ENCODE results near the gene CUX1.

The CUX1 gene

DNA sequence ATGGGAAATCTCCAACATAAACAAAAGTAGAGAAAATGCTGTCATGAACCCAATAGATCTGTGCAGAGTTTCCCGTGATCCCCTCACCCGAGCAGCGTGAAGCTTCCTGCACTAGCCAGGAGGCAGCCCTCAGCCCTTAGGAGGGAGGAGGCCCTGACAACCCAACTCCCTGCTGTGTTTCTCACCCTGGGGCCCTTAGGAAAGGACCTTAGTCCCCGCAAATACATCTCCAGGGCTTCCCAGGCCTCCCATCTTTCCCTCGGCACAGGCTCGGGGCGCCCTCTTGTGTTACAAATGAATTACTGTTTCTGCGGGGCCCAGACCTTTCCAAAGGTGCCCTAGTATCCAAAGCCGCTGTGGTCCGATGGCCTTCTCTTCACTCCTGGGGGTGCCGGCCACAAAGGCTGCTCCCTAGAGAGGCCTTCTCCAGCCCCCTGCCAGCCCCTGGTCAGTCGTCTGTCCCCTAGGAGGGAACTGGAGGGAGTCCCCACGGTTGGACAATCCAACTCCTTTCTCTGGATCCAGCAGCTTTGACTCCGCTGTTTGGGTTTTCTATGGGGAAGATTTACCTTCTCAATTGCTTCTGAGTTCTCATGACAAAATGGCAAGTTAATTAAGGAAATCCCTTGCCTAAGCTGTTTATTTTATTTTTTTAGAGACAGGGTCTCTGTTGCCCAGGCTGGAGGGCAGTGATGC lies 419.3 kb downstream of the CUX1 start:
- no peak for DNase-seq (ENCODE audit: low read depth in 2 of 2)

DNA sequence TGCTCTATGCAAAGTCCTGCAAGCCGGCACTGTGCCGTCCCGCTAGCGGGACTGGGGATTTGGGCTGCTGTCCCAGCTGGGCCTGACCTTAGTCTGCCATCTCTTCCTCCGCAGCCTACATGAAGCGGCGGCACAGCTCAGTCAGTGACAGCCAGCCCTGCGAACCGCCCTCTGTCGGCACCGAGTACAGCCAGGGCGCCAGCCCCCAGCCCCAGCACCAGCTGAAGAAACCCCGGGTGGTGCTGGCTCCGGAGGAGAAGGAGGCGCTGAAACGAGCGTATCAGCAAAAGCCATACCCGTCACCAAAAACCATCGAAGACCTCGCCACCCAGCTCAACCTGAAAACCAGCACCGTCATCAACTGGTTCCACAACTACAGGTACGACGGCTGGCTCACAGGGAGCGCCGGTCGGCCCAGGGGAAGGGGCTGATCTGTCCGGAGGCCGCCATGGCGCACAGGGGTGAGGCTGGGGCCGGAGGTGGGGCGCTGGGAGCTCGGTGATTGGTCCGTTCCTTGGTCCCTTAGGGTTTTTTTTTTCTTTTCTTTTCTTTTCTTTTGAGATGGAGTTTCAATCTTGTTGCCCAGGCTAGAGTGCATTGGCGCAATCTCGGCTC lies 421.9 kb downstream of the CUX1 start:
- DNase-seq (ENCODE audit: low read depth in 2 of 2): no peak

- DNase-seq (ENCODE audit: low read depth in 2 of 2): no peak
These were observed 424.0 kb downstream of the CUX1 start for GRCh38 chr7:102241431-102241830.

- DNase-seq (ENCODE audit: low read depth in 2 of 2): no peak
These were observed 427.2 kb downstream of the CUX1 start for GRCh38 chr7:102244601-102245000.

DNA sequence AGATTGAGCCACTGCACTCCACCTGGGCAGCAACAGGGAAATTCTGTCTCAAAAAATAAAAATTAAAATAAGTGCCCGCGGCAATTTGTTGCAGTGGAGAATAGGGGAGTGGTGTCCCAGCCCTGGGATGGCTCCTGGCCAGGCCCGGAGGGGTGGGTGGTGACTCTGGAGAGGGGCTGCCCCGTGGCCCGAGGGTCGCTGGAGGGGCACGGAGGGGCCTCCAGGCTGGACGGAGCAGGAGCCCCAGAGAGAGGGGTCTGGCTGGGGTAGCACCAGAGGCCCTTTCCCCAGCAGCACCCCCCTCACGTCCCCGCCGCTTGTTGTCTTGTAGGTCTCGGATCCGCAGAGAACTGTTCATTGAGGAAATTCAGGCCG lies 430.6 kb downstream of the CUX1 start:
- DNase-seq (ENCODE audit: low read depth in 2 of 2): no peak

- DNase-seq (ENCODE audit: low read depth in 2 of 2): no peak
These were observed 431.3 kb downstream of the CUX1 start for GRCh38 chr7:102248456-102249395.

DNA sequence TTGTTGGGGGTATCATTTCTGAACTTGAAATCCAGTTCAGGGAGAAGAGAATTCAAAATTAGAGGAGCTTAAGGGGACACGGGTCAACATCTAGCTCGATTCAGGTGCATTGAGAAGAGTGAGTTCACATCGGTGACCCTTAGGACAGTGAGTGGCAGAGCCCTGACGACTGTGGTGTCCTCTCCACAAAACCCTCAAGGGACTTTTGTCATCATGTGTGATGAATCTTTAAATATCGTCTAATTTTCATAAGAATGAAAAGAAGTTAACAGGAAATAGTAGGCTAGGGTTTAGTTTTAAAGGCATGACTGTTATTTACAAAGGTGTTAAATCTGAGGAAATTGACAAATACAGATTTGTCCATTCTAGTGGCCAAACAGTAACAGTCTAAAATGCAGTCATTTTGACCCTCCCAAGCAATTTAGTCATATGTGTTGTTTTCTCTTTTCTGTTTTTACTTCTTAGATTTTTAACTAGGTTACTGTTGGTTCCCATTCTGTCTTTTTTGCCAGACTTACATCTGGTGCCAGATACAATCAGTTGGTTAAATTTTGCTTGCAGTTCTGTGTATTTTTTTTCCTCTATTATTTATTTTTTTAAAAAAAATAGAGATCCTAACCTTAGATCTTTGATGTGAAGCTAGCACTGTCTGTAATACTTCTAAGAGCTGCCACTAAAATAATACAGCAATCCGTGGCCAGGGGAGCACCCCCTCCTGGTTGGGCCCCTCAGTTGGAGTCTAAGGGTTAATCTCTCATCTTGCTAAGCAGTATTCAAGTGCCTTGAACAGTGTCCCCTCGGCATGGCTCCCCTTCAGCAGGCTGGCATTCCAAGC lies 434.3 kb downstream of the CUX1 start:
- DNase-seq (ENCODE audit: low read depth in 2 of 2): no peak

- DNase-seq (ENCODE audit: low read depth in 2 of 2): no peak
These were observed 435.0 kb downstream of the CUX1 start for GRCh38 chr7:102252366-102252982.

GRCh38 chr7:102253066-102253972 lies 435.9 kb downstream of the CUX1 start:
- DNase-seq (ENCODE audit: low read depth in 2 of 2): no peak

- DNase-seq (ENCODE audit: low read depth in 2 of 2): no peak
These were observed 436.5 kb downstream of the CUX1 start for GRCh38 chr7:102253973-102254370.

- no peak for DNase-seq (ENCODE audit: low read depth in 2 of 2)
These were observed 437.1 kb downstream of the CUX1 start for GRCh38 chr7:102254521-102254920.

DNA sequence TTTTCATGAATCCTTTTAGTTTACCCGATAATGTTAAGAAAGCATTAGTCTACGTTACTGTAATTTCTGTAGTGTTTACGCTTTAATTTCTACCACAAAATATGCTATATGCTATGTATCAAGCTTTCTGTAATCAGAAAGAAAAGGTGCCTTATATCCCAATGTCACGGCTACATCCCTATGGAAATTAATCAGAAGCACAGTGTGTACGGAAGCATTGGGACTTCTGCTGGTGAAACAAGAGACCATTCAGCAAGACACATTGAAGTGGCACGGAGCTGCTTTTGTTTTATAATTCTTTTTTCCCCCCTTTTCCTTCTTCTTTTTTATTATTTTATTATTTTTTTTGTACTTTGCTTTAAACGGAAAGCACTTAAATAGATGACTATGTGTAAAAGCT lies 438.1 kb downstream of the CUX1 start:
- DNase-seq (ENCODE audit: low read depth in 2 of 2): no peak

DNA sequence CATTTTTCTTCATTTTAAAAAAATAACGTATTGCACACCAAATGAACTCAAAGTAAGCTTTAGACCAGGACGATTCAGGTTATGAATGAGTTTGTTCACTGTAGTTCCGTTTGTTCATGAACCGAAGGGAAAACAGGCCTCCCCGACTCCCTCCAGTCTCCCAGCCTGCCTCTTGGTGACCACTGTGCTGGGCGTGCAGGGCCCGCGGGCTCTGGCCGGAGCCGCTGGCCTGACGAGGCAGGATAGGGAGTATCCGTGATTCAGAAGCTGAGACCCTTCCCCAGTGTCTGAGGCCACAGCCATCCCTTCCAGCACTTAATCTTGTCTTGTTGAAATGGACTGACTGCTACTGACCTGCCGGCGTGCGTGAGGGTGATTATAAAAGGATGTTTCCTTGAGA lies 438.5 kb downstream of the CUX1 start:
- DNase-seq (ENCODE audit: low read depth in 2 of 2): no peak

GRCh38 chr7:102258073-102258748 lies 440.8 kb downstream of the CUX1 start:
- DNase-seq (ENCODE audit: low read depth in 2 of 2): no peak

DNA sequence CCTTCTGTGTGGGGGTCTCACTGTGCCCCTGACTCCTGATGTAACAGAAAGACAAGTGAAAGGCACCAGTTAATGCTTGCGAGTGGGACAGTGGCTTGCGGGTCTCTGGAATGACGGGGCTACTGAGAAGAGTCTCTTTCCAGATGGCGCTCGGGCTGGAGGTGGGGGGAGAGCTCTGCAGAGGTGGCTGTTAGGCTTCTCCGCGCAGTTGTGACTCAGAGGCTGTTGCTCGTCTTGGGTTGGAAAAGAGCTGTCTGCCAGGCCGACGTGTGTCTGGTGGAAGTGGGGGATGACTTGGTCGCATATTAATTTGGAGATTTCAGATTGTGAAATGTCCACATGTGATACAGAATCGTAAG lies 441.3 kb downstream of the CUX1 start:
- DNase-seq (ENCODE audit: low read depth in 2 of 2): no peak

- DNase-seq (ENCODE audit: low read depth in 2 of 2): no peak
These were observed 443.4 kb downstream of the CUX1 start for GRCh38 chr7:102260856-102261255.

DNA sequence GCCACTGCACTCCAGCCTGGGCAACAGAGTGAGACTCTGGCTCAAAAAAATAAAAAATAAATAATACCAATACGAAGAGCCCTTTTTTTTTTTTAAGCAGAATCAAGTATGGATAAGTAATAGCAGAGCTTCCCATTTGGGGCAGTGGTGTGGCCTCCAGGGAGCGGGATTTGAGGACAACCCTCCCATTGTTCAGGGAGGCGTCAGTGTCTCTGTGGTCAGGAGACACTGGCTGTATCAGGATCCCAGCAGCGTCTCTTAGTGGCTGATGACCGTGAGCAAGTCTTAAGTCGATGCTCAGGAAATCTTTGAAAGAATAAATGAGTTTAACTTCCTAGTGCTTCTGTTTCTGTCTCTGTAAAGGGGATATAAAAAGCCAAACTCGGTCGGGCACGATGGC lies 444.0 kb downstream of the CUX1 start:
- no peak for DNase-seq (ENCODE audit: low read depth in 2 of 2)

GRCh38 chr7:102262546-102262945 lies 445.1 kb downstream of the CUX1 start:
- DNase-seq (ENCODE audit: low read depth in 2 of 2): no peak

GRCh38 chr7:102264367-102264891 lies 447.0 kb downstream of the CUX1 start:
- DNase-seq (ENCODE audit: low read depth in 2 of 2): no peak

- no peak for DNase-seq (ENCODE audit: low read depth in 2 of 2)
These were observed 449.1 kb downstream of the CUX1 start for GRCh38 chr7:102266541-102266940.

Data from stimulated activated CD4-positive, alpha-beta T cell treated with anti-CD3 and anti-CD28 coated beads, Interleukin-1b, Interleukin-23, amount 100 ng/mL, for 1 hour (primary cell).